Measurements from ENCODE around the gene SKP1.

DNA sequence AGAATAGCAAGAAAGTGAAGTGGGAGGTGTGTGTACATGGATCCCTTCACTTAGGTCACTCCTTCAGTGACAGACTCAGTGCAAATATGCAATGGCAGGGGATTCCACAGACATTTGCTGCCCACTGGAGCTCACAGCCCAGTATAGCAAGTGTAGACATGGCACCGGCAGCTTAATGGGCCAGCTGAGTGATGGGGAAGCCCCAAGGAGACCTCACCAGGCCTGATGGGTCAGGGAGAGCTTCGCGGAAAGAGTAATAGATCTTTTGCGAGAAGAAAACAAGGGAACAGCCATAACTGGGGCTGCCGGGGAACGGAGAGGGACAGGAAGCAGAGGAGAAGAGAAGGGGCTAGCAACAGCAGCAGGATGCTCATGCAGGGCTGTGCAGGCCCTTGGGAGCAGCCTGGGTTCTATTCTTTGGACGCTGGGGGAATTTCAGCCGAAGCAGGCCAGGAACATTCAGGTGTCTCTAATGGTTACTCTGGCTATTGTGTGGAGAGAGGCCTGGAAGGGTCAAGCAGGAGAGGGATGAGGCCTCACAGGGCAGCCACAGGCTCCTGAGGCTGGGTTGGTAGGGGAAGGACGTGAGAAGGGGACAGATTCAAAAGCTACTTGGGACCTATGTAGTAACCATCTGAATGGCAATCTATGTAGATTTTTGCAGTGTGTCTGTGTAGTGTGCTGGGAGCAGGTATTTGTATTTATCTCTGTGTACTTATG, 35.3 kb downstream of the SKP1 start:
- TF ChIP-seq, protein P1, sequence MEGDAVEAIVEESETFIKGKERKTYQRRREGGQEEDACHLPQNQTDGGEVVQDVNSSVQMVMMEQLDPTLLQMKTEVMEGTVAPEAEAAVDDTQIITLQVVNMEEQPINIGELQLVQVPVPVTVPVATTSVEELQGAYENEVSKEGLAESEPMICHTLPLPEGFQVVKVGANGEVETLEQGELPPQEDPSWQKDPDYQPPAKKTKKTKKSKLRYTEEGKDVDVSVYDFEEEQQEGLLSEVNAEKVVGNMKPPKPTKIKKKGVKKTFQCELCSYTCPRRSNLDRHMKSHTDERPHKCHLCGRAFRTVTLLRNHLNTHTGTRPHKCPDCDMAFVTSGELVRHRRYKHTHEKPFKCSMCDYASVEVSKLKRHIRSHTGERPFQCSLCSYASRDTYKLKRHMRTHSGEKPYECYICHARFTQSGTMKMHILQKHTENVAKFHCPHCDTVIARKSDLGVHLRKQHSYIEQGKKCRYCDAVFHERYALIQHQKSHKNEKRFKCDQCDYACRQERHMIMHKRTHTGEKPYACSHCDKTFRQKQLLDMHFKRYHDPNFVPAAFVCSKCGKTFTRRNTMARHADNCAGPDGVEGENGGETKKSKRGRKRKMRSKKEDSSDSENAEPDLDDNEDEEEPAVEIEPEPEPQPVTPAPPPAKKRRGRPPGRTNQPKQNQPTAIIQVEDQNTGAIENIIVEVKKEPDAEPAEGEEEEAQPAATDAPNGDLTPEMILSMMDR (IDR thresholded peaks at IDR 0.05 in 2 of 3, conservative IDR thresholded peaks at IDR 0.05 in 1 of 3; ENCODE audit: borderline replicate concordance in 1 of 3, insufficient read depth in 1 of 3, low read depth in 2 of 3, low read length in 2 of 3), result no peak
- TF ChIP-seq POLR2A (IDR thresholded peaks at IDR 0.05; ENCODE audit: borderline replicate concordance, extremely low read depth, insufficient read depth, insufficient read length) (no peak), JUND (IDR thresholded peaks at IDR 0.05) (no peak), EZH2phosphoT487 (IDR thresholded peaks at IDR 0.05; ENCODE audit: borderline replicate concordance) (no peak), SIN3A (IDR thresholded peaks at IDR 0.05; ENCODE audit: low read depth) (no peak), POLR2AphosphoS5 (IDR thresholded peaks at IDR 0.05; ENCODE audit: low read depth, low read length) (no peak), RAD21 (IDR thresholded peaks at IDR 0.05; ENCODE audit: low read depth) (0 out of 2 replicates have a peak, but pooled peaks have one; percentile 6), EZH2 (IDR thresholded peaks at IDR 0.05) (no peak)
- TF ChIP-seq, protein P2, sequence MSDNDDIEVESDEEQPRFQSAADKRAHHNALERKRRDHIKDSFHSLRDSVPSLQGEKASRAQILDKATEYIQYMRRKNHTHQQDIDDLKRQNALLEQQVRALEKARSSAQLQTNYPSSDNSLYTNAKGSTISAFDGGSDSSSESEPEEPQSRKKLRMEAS (IDR thresholded peaks at IDR 0.05), result no peak
